Naive B cell (primary cell): Measurements from ENCODE around the gene PIN4. TPM values are rescaled to one million over a fixed set of nuclear protein-coding genes. Genes with fewer than 3 reads are reported as not detected.
A peak's percentile ranks its signal among the peaks of the same experiment; 100 is the strongest.

ENCODE experiments used
- ATAC-seq, 2 donors: fragments of 150-1000 bp; cut with Tn5 transposase; 2 replicates each; pipeline ENCODE4 v1.10.0; 2021; ENCODE audit warnings: low read depth in 2 of 2, mild to moderate bottlenecking in 2 of 2, moderate library complexity in 2 of 2
- DNase-seq: peaks from one replicate; pipeline ENCODE4 v3.0.0; 2022
- H3K27ac Mint-ChIP-seq, 6 donors: one replicate each; pipeline ENCODE4 v1.8.0; 2020 to 2022; ENCODE audit warnings: mild to moderate bottlenecking in 6 of 6, mixed read lengths in 6 of 6, moderate library complexity in 5 of 6, inconsistent platforms in 2 of 6
- H3K27me3 Mint-ChIP-seq, 3 donors: one replicate each; pipeline ENCODE4 v1.8.0; 2021 to 2022; ENCODE audit warnings: mixed read lengths in 3 of 3, mild to moderate bottlenecking in 1 of 3
- H3K36me3 Mint-ChIP-seq, 2 donors: one replicate each; pipeline ENCODE4 v1.8.0; 2020 to 2022; ENCODE audit warnings: mixed read lengths in 2 of 2, inconsistent platforms in 1 of 2, mild to moderate bottlenecking in 1 of 2
- H3K4me1 Mint-ChIP-seq, 3 donors: one replicate each; pipeline ENCODE4 v1.8.0; 2020 to 2022; ENCODE audit warnings: mixed read lengths in 3 of 3, inconsistent platforms in 1 of 3, mild to moderate bottlenecking in 1 of 3, moderate library complexity in 1 of 3
- H3K4me3 Mint-ChIP-seq, 8 donors: one replicate each; pipeline ENCODE4 v1.8.0; 2020 to 2022; ENCODE audit warnings: mild to moderate bottlenecking in 8 of 8, mixed read lengths in 8 of 8, moderate library complexity in 8 of 8, inconsistent platforms in 2 of 8
- H3K9me3 Mint-ChIP-seq, 7 donors: one replicate each; pipeline ENCODE4 v1.8.0; 2020 to 2022; ENCODE audit warnings: mixed read lengths in 7 of 7, mild to moderate bottlenecking in 5 of 7, inconsistent platforms in 2 of 7, moderate library complexity in 1 of 7
- polyA plus RNA-seq, 6 donors: library from polyadenylated mRNA; unstranded; fragments of 300-500 nt; fragmentation: Illumina TruSeq; gene quantifications; one replicate each; pipeline ENCODE4 v1.2.3, GENCODE V29; 2021; ENCODE audit warnings: low read depth in 6 of 6

Gene PIN4
- polyA plus RNA-seq, result 10 to 100 TPM; 26.0 to 44.6 (median 35.6) TPM

DNA sequence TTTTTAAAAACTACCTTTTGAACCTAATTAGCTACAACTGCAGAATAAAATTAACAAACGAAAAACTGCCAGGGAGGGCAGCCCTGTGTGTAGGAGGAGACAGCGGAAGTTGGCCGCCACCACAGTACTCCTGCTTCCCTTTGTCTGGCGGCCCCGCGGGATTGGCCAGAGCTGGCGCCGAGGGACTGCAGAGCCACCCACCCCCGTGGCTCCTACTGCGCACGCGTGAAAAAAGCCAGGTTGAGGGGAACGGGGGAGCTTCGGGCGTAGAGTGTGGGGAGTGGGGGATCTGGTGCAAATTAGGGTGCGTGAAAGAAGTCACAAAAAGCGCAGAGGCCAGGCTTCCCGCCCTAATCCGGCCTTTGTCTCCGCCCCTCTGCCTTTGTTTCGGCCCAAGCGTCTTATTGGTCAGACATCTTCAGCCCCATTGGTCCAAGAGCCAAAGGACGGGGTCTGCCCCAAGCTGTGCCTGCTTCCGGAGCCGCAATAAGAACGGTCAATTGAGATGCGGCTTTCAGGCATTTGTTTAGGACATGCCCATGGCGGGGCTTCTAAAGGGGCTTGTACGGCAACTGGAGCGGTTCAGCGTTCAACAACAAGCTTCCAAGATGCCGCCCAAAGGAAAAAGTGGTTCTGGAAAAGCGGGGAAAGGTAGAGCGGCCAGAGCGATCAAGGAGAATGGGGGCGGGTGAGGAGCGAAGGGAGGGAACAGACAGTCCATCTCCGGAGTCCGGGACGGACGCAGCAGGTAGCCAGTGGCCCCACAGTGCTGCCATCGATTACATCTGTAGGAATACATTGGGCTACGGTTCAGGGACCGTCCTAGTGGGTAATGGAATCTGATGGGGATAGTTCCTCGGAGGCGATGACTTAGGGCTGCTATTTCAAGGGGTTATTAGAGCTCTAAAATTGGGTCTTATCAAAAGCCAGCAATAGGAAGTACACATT lies at the start of gene PIN4:
TSS of gene PIN4 (plus strand) at position 580 of the 948 bp plus-strand sequence. CDS start at position 609, 29 bp downstream.
- Mint-ChIP-seq H3K4me3 (no peak within 1 kb of the TSS), H3K9me3 (no peaks in the 10 kb centered on the region), H3K27ac (no peak within 1 kb of the TSS), H3K27me3 (no peaks in the 10 kb centered on the region), H3K4me1 (peaks cover 5 to 9% (median 6%) of the 10 kb centered on the region in 3 donors), H3K36me3 (no peaks in the 10 kb centered on the region)
- peak; percentile 88 to 90 for ATAC-seq
- DNase-seq, result peak; percentile 86

DNA sequence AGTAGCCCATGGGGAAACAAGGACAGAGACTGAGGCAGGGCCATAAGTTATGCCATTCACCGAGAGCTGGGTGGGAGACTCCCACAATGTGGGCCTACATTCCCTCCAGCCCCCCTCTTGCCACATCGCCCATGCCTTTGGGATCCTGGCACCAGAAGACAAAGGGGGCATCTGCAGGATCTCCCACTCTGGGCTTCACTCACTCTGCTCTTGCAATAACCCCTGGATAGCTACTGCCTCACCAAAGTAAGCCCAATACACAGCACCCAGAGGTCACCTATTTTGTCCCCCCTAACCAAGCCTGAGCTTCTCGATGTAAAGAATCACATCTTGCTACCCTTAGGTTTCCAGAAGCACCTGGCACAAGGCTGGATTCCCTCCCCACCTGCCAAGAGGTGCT lies 49.1 kb upstream of the PIN4 start:
- no peak for ATAC-seq
- H3K27ac Mint-ChIP-seq, result no peak overlapping the region
- peaks cover 15 to 69% (median 55%) of the 10 kb centered on the region in 3 donors for H3K27me3 Mint-ChIP-seq

DNA sequence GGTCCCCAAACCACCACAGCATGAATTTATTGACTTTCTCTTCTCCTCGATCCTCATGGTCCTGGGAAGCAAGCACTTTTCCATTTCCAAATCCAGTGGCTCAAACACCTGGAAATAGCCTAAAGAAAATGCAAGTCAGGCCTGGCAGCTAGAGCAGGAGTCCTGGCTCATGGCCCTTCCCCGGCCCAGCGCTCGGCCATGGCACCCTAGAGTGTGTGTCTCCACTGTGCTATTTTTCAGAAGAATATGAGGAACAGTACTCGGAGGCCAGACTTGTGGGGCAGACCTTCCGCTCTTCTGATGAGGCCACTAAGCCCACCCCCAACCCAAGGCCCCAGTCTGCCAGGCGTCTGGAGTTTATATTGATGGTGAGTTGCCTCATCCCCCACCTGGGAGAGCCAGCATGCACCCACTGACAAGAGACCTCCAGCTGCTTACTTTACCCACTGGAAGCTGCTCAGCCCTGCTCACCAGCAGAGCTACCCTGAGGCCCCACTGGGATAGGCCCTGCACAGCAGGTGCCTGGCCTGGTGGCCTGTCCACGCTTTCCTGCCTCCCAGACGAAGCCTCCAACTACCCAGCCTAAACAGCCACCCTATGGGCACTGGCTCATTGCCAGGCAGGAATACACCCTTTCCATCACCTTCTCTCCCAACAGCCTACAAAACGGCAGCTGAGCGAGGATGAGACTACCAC lies 47.6 kb upstream of the PIN4 start:
- ATAC-seq (no peak), DNase-seq (no peak)
- Mint-ChIP-seq H3K9me3 (peaks cover 0 to 6% (median 0%) of the 10 kb centered on the region in 7 donors), H3K4me1 (peaks cover 5 to 9% (median 8%) of the 10 kb centered on the region in 3 donors), H3K27me3 (peaks cover 11 to 61% (median 55%) of the 10 kb centered on the region in 3 donors), H3K4me3 (no peak overlapping the region), H3K27ac (no peak overlapping the region), H3K36me3 (no peaks in the 10 kb centered on the region)

More for the DNA sequence above, 49.1 kb upstream of the PIN4 start:
- Mint-ChIP-seq H3K9me3 (peaks cover 0 to 6% (median 0%) of the 10 kb centered on the region in 7 donors), H3K36me3 (no peaks in the 10 kb centered on the region), H3K4me1 (peaks cover 5 to 9% (median 8%) of the 10 kb centered on the region in 3 donors), H3K4me3 (peak overlapping the region; percentile 70 to 87 (median 78))
- DNase-seq, result no peak

DNA sequence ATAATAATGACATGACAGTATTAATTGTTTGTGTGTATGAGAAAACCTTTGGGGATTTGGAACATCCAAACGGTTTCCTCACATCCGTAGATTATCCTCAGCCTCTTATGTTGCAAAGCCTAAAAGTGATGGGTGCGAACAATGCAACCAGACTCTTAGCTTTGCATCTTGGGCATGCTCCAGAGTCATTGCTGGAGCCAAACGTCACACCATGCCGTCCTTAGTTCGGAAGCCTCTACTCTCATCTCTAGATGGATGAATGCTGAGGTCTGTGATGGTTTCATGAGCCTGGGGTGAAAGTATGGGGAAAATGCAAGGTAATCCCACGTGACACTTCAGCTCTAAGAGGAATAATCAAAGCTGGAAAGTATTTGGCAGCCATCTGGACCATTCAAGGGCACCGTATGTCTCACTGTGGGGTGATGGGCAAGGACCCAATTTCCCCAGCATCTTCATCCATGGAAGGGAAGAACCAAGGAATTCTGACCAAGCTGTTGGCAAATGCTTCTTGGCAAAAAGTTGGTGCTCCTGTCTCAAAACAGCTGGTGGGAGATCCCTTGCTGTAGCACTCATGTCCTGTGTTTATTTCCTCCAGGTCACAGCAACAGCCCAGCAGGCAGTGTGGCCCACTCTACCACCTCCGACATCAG lies 43.6 kb upstream of the PIN4 start:
- H3K27me3 Mint-ChIP-seq, result peaks cover 9 to 62% (median 38%) of the 10 kb centered on the region in 3 donors
- H3K4me3 Mint-ChIP-seq, result no peak overlapping the region
- no peaks in the 10 kb centered on the region for H3K36me3 Mint-ChIP-seq
- peaks cover 0 to 2% (median 0%) of the 10 kb centered on the region in 7 donors for H3K9me3 Mint-ChIP-seq
- no peak overlapping the region for H3K27ac Mint-ChIP-seq
- ATAC-seq (no peak), DNase-seq (no peak)
- peaks cover 6 to 10% (median 10%) of the 10 kb centered on the region in 3 donors for H3K4me1 Mint-ChIP-seq

DNA sequence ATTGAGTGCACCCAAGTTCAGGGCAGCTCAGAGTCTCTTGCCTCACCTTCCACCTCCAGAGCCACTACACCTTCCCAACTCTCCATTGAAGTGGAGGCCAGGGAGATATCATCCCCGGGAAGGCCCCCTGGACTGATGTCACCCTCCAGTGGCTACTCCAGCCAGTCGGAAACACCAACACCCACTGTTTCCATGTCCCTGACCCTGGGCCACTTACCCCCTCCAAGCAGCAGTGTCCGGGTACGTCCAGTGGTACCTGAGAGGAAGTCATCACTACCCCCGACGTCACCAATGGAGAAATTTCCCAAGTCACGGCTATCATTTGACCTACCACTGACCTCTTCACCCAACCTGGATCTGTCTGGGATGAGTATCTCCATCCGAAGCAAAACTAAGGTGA lies 42.0 kb upstream of the PIN4 start:
- Mint-ChIP-seq H3K4me3 (no peak overlapping the region), H3K36me3 (no peaks in the 10 kb centered on the region), H3K9me3 (no peaks in the 10 kb centered on the region), H3K27me3 (peaks cover 9 to 49% (median 22%) of the 10 kb centered on the region in 3 donors), H3K4me1 (peaks cover 6 to 11% (median 10%) of the 10 kb centered on the region in 3 donors), H3K27ac (no peak overlapping the region)
- ATAC-seq, result no peak
- DNase-seq, result no peak

DNA sequence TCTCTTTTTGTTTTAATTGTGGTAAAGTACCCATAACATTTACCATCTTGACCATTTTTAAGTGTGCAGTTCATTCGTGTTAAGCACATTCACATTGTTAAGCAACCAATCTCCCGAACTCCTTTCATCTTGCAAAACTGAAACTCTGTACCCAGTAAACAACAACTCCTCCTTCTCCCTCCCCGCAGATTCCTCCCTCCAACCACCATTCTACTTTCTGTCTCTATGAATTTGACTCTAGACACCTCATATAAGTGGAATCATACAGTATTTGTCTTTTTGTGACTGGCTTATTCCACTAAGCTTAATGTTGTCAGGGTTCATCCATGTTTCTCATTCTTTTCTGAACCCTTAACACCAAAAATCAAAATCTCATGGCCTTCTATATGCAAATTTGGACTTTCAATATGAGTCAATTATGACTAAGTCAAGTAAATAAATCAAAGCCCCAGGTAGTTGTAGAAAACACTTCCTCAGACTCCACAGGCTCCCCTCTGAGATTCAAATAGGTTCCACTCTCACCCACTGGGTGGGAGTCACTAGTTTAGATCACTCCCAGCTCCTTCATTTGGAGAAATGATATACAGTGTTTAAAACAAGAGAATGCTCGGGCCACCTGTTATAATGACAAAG lies 40.1 kb upstream of the PIN4 start:
- Mint-ChIP-seq H3K27ac (peak overlapping the region in 2 of 6 donors; percentile 61 to 75), H3K9me3 (no peaks in the 10 kb centered on the region), H3K4me1 (peaks cover 6 to 11% (median 10%) of the 10 kb centered on the region in 3 donors), H3K4me3 (peak overlapping the region in 1 of 8 donors; percentile 49), H3K36me3 (no peaks in the 10 kb centered on the region), H3K27me3 (peaks cover 13 to 41% (median 14%) of the 10 kb centered on the region in 3 donors)
- DNase-seq (no peak), ATAC-seq (peak in 1 of 2 donors; percentile 24)

DNA sequence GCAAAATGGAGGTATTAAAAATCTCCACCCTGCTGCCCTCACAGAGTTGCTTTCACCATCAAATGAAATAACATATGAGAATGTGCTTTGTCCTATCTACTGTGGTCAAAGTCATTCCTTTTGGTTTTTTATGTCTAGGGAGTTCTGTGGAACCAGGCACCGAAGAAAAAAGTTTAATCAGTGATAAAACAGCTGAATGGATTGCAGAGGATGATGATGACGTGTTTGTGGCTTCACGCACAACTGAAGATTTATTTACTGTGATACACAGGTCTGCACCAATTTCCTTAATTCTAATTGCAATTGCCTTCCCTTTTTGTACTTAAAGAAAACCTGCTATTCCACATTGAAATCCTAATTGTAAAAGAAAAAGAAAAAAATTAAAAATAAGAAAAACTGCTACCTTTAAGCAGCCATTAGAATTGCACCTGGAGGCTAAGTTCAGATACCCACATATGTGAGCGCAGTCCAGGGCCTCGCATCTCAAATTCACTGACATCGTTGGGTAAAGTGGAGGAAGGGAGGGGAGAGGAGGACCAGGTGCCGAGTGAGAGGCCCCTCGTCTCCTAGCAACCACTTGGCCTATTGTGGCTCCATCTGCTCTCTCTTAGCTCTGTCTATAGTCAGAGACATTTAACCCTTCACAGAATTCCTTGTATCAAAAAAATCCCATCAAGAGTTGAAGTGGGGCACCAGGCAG lies 39.3 kb upstream of the PIN4 start:
- peaks cover 6 to 11% (median 10%) of the 10 kb centered on the region in 3 donors for H3K4me1 Mint-ChIP-seq
- ATAC-seq (peak; percentile 81 to 85), DNase-seq (peak; percentile 33)
- peak overlapping the region in 4 of 6 donors; percentile 61 to 80 (median 71) for H3K27ac Mint-ChIP-seq
- no peaks in the 10 kb centered on the region for H3K9me3 Mint-ChIP-seq
- H3K4me3 Mint-ChIP-seq, result peak overlapping the region in 3 of 8 donors; percentile 26 to 79 (median 62)
- no peaks in the 10 kb centered on the region for H3K36me3 Mint-ChIP-seq
- peaks cover 13 to 46% (median 14%) of the 10 kb centered on the region in 3 donors for H3K27me3 Mint-ChIP-seq

DNA sequence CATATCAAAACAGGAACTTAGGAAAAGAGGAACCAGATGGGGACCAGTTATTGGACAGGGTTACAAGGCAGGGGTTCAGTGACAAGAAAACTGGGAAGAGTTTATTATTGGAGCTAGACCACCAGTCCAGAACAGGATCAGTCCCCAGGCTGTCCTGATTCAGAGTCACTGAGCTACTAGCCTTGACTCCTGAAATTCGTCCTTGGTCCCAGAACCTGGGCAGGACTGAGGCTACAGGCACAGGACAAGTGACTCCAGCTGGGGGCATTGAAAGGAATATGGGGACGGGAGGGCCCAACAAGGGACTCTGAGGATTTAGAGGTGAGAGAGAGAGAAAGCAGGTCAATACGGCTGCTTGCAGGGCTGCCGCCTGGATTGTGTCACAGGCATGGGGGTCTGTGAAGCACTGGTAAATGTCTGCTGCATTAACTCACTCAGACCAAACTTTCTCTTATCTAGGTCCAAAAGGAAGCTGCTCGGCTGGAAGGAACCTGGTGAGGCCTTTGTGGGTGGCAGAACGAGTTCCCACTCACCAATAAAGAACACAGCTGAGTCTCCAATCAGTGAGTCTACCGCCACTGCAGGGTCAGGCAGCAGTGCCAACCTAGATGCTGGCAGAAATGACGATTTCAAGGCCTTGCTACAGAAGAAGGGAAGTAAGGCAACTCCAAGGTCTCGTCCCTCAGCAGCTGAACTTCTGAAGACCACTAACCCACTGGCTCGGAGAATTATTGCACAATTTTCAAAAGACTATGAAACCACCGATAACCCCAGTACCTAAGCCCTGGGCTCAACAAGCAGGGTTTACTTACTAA lies 38.6 kb upstream of the PIN4 start:
- DNase-seq, result no peak
- ATAC-seq, result no peak
- peak overlapping the region in 2 of 8 donors; percentile 62 to 79 for H3K4me3 Mint-ChIP-seq
- H3K27ac Mint-ChIP-seq, result peak overlapping the region in 4 of 6 donors; percentile 6 to 80 (median 52)
- no peaks in the 10 kb centered on the region for H3K36me3 Mint-ChIP-seq
- H3K9me3 Mint-ChIP-seq, result no peaks in the 10 kb centered on the region
- H3K4me1 Mint-ChIP-seq, result peaks cover 6 to 11% (median 10%) of the 10 kb centered on the region in 3 donors
- H3K27me3 Mint-ChIP-seq, result peaks cover 12 to 54% (median 13%) of the 10 kb centered on the region in 3 donors

DNA sequence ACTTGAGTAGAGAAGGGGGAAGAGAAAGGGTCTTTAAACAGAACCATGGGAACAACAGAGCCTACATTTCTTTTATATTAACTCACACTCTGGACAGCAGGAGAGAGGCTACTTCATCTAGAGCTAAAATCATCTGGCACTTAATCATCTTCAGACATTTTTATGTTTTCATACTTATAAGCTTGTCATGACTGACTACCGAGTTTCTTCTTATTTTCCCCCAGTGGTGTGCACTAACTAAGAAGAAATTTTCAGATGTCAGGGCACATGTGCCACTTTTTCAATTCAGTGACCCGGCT lies 38.0 kb upstream of the PIN4 start:
- DNase-seq (no peak), ATAC-seq (no peak)
- peak overlapping the region in 1 of 6 donors; percentile 36 for H3K27ac Mint-ChIP-seq
- no peak overlapping the region for H3K4me3 Mint-ChIP-seq
- H3K4me1 Mint-ChIP-seq, result peaks cover 6 to 11% (median 10%) of the 10 kb centered on the region in 3 donors
- H3K36me3 Mint-ChIP-seq, result no peaks in the 10 kb centered on the region
- no peaks in the 10 kb centered on the region for H3K9me3 Mint-ChIP-seq
- peaks cover 12 to 59% (median 13%) of the 10 kb centered on the region in 3 donors for H3K27me3 Mint-ChIP-seq

DNA sequence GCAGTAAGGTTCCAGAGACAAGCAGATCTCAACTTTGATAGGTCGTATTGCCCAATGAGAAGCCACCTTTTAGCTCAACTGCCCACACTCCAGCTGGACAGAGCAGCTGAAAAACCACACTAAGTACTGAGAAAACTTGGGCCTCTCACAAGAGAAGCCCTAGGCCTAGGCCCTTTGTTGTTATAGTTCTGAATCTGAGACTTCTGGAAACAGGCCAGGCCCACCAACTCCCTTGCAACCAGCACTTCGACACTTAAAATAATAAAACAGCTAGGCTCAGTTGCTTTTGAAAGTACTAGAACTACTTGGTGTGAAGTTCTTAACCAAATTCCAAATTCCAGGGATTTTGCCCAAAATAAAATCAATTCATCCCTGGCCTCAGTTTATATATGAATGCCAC lies 36.4 kb upstream of the PIN4 start:
- ATAC-seq (no peak), DNase-seq (no peak)
- no peaks in the 10 kb centered on the region for H3K36me3 Mint-ChIP-seq
- H3K27ac Mint-ChIP-seq, result no peak overlapping the region
- H3K9me3 Mint-ChIP-seq, result no peaks in the 10 kb centered on the region
- peaks cover 12 to 49% (median 13%) of the 10 kb centered on the region in 3 donors for H3K27me3 Mint-ChIP-seq
- peaks cover 6 to 11% (median 10%) of the 10 kb centered on the region in 3 donors for H3K4me1 Mint-ChIP-seq
- no peak overlapping the region for H3K4me3 Mint-ChIP-seq

DNA sequence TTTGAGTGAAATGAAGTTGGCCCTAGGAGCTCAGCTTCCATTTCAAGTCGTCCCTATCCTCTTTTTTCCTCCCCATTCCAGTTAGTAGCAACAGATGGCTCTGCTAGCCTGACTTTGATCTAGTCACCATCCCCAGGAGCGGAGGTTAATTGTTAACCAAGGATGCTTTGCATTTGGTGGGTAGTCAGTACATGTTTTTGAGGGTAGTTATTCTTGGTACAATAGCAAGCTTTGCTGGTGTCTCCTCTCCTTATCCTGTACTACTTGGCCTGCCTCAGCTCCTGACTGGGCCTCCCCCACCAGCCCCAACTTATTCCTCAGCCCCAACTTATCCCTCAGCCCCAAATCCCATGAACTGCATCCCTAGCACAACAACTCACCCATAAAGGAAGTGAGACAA lies 35.0 kb upstream of the PIN4 start:
- H3K27ac Mint-ChIP-seq, result no peak overlapping the region
- H3K27me3 Mint-ChIP-seq, result peaks cover 8 to 52% (median 9%) of the 10 kb centered on the region in 3 donors
- H3K4me1 Mint-ChIP-seq, result peaks cover 6 to 8% (median 7%) of the 10 kb centered on the region in 3 donors
- DNase-seq (no peak), ATAC-seq (no peak)
- no peaks in the 10 kb centered on the region for H3K36me3 Mint-ChIP-seq
- H3K4me3 Mint-ChIP-seq, result no peak overlapping the region
- H3K9me3 Mint-ChIP-seq, result no peaks in the 10 kb centered on the region
